Fibroblast of skin of left quadriceps (primary cell): Measurements from ENCODE around the gene ISG15.
"Not testable (repeated sequence)": the region's sequence is repeated elsewhere in the genome, so short reads cannot be mapped to it uniquely, and the experiment has no call there.

ENCODE experiments used
- DNase-seq, 2 experiments: peaks; one replicate each; pipeline ENCODE4 v3.0.0-alpha.2; 2013; ENCODE audit warnings: low read depth in 2 of 2

ISG15 gene

DNA sequence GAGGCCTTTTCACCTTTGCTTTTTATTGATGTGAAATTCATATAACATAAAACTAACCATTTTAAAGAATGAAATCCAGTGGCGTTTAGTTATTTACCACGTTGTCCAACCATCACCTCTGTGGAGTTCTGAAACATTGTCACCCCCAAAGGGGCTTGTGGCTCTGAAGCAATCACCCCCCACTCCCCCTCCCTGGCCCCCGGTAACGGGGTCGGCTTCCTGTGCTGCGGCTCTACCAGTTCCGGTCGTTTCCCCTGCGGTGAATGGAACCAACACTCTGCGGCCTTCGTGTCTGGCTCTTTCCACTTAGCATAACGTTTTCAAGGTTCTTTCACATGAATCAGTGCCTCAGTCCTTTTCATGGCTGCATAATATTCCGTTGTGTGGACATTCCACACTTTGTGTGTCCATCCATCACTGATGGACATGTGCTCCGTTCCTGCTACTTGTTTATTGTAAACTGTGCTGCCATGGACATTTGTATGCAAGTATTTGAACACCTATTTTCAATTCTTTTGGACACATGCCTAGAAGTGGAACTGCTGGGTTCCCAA lies 1.8 kb upstream of the ISG15 start:
- no peak for DNase-seq

DNA sequence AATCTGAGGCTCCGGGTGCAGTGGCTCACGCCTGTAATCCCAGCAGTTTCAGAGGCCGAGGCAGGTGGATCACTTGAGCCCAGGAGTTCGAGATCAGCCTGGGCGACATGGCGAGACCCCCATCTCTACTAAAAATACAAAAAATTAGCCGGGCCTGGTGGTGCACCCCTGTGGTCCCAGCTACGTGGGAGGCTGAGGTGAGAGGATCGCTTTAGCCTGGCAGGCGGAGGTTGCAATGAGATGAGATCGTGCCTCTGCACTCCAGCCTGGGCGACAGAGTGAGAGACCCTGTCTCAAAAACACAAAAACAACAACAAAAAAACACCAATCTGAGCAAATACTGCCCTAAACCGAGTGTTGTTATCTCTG lies 577 bp upstream of the ISG15 start:
- DNase-seq: not testable (repeated sequence)

DNA sequence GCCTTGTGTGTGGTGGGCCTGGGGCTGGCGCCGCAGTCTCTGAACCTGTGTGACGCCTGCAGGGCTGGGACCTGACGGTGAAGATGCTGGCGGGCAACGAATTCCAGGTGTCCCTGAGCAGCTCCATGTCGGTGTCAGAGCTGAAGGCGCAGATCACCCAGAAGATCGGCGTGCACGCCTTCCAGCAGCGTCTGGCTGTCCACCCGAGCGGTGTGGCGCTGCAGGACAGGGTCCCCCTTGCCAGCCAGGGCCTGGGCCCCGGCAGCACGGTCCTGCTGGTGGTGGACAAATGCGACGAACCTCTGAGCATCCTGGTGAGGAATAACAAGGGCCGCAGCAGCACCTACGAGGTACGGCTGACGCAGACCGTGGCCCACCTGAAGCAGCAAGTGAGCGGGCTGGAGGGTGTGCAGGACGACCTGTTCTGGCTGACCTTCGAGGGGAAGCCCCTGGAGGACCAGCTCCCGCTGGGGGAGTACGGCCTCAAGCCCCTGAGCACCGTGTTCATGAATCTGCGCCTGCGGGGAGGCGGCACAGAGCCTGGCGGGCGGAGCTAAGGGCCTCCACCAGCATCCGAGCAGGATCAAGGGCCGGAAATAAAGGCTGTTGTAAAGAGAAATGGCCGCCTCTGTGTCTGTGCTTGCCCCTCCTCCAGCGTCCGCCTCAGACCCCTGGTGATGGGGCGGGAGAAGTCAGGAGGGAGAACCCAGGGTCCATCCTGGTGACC lies 788 bp downstream of the ISG15 start:
- no peak for DNase-seq

- DNase-seq: no peak
These were observed 1.7 kb downstream of the ISG15 start for GRCh38 chr1:1014799-1015681.

GRCh38 chr1:1017397-1018320 lies 4.4 kb downstream of the ISG15 start:
- DNase-seq: not testable (repeated sequence)

GRCh38 chr1:1018321-1018685 lies 5.0 kb downstream of the ISG15 start:
- DNase-seq: not testable (repeated sequence)

DNA sequence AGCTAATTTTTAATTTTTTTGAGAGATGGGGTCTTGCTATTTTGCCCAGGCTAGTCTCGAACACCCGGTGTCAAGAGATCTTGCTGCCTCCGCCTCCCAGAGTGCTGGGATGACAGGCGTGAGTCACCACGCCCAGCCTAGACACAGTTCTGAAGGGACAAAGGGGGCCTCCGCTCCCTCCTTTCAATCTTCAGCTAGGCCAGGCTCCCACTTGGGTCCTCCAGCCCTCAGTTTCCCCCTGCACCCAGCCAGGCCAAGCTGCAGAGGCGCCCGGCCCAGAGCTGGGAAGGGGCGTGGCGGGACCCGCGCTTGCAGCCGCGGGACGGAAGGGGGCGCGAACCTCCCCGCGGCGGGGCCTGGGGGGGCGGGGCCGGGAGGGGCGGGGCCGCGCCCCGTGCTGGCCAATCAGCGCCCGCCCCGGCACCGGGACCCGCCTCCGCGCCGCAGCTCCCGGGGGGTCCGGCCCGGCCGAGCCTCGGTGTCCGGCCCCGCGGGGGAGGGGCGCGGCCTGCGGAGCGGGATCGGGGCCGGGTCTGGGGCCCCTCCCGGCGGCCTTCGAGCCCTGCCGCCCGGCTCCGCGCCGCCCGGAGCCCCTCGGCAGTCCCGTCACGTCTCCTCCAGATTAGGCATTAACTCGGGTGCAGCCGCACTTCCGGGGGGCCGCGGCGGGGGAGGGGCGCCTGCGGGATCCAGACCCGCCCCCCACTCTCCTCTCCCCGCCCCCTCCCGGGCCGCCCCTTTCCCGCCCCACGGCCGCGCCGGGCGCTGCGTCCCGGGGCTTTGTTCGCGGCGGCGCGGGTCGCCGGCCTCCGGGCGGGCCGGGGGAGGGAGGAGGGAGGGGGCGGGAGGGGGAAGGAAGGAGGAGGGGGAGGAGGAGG lies 6.1 kb downstream of the ISG15 start:
- peak; percentile 60 to 69 for DNase-seq

DNA sequence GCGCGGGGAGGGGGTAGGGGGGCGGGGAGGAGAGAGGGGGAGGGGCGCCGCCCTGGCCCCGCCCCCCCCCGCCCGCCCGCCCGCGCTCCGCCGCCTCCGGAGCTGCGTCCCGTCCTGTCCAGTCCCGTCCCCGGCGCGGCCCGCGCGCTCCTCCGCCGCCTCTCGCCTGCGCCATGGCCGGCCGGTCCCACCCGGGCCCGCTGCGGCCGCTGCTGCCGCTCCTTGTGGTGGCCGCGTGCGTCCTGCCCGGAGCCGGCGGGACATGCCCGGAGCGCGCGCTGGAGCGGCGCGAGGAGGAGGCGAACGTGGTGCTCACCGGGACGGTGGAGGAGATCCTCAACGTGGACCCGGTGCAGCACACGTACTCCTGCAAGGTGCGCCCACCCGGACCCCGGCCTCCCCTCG lies 6.7 kb downstream of the ISG15 start, which contains the start of gene AGRN:
Gene AGRN, plus strand, starts transcription at position 121 of the 405 bp plus-strand sequence. Its CDS starts 53 bp downstream, at position 174.
- no peak for DNase-seq

- DNase-seq: no peak
These were observed 7.2 kb downstream of the ISG15 start for GRCh38 chr1:1020415-1021009.

DNA sequence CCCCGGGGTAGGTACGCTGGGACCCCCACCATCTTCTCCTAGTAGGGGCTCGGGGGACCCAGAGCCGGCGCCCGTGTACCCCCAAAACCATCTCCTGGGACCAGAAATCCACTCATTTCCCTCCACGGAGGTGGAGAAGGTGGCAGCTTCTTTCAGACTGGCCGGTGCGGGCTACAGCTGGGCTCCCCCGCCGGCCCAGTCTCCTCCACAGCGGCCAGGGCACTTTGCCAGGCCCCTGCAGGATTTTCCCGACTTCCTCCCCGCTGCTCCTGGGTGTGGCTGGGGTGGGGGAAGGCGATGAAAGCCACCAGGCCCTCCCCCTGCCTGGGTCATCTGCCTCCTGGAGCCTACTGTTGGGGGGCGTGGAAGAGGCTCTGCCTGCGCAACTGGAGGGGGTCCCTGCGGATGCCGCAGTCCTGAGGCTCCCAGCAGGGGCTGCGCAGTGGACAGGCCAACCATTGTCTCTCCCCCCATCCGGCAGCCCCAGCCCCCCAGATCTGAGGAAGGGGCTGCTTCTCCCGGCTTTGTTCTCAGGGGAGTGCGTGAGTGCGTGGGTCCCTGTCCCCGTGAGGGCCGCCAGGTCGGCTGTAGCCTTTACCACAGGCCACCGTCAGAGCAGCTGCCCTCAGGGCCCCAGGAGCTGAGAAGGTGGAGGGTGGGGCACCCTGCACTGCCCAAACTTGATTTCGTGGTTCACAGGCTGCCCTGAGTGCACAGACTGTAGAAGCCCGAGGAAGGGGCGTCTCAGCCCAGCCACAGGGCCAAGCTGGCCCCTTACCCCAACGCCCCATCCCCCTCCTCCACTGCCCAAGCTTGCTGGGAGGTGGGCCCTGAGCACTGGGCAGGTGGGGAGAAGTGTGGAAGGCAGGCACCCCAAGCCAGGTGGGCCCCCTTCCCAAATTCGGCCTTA lies 8.0 kb downstream of the ISG15 start:
- peak in 1 of 2 experiments; percentile 53 for DNase-seq

DNA sequence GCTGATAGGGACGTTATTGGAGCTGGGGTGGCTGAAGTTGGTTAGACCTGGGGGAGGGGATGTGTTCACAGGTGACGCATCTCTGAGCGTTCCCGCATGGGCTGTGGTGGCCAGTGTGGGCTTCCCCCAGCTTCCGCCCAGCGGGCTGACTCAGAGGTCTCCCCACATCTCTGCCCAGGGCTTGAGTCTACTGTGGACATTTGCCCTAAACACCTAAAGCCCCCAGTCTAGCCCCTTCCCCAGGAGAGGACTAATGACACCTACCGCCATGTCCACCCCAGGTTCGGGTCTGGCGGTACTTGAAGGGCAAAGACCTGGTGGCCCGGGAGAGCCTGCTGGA lies 8.6 kb downstream of the ISG15 start:
- DNase-seq: no peak

DNA sequence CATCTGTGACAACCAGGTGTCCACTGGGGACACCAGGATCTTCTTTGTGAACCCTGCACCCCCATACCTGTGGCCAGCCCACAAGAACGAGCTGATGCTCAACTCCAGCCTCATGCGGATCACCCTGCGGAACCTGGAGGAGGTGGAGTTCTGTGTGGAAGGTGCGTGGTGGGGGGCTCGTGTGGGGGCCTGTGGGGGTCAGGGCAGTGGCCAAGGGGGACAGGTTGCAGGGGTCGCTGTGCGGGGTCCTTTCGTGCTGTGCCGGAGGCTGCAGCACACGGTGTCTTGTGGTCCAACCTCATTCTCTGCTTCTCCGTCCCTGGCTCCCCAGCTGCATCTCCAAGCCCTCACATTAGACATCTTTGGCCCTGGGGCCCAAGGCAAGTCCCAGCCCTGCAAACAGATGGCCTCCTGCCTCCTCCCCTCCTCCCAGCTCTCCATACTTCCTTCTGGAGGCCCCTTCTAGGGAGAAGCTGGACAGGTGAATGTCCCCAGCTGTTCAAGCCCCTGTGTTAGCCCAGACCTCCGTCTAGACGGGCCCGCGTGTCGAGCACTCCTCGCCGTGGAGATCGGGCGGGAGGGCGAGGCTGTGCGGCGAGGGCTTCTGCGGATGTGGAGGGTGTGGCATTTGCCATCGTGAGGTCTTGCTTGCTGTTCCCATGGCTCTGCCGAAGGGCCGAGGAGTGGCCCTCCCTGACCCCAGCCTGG lies 9.2 kb downstream of the ISG15 start:
- DNase-seq: no peak

DNA sequence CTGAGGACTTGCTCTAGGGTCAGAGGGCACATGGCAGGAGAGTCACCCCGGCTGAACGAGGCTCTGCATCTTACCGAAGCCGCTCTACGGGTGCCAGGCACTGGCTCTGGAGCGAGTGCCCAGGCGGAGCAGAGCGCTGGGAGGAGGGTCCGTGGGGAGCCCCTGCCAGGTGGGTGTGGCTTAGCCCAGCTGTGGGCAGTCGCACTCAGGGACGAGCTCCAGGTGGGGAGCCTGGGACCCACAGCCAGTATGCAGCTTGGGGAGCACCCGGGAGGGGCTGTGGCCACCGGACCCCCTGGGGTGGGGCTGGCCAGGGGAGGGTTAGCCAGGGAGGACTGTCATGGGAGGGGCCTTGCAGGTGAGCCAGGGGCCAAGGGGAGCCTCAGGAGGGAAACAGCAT lies 10.4 kb downstream of the ISG15 start:
- no peak for DNase-seq

DNA sequence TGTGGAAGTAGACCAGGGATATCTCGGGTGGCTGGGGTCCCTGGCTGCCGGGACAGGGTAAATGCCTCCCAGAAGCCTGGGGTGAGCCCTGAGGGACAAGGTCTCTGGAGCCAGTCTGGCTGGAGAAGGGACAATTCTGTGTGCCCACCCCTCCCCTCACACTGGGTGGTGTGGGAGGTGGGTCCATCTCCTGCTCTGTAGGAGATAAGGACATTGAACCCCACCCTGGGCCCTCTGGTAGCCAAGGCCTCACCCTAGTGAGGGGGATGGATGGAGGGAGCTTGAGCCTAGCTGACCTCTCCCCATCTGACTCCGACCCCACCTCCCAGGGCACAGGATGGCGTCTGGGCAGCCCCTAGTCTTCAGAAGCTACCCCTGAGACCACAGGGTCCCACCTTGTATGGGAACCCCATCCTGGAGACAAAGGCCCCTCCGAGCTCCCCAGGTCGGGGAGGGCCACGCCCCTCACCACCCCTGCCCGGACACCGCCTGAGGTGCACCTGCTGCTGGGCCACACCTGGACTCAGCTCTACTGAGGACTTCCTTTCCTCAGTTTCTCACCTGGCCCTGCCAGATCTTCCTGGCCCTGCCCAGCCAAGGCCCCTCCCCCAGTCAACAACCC lies 11.0 kb downstream of the ISG15 start:
- no peak for DNase-seq

DNA sequence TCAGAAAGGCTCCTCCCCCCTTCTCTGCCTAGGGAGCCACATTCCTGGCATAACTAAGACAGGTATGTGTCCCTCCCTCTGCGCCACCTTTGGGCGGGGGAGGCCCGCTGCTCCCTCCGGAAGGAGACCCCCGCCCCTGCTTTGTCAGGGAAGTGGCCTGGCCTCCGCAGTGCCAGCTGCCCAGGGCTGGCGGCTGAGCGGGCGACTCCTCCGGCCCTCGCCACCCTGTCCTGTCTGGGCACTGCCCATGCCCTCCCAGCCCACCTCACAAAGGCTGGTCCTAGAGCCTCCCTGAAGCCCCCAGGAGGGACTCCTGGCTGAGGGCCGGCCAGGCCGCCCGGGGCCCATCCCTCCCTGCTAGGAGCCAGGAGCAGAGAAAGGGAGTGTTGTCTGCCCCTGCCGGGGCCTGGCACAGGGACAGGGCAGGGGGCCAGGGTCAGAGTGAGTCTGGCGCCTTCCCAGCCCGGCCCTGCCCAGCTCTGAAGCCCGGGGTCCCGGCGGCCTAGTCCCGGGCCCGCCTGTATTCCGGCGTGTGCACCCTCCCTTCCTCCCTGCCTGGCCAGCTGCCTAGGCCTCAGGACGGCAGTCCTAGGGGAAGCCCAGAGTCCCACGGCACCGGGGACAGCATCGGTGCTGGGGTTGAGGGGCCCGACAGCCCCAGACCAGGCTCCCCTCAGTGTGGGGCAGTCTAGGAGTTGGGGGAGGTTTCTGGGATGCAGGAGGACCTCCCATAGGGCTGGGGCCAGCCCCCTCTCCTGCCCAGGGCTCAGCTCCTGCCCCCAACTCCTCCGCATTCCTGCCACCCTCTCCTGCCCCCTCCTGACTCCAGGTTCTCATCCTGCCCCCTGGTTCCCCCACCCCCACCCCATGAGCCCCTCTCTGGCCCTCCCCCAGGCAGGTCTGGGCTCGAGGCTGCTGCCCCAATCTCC lies 11.7 kb downstream of the ISG15 start:
- DNase-seq: no peak

GRCh38 chr1:1025730-1026129 lies 12.4 kb downstream of the ISG15 start:
- no peak for DNase-seq
